ENCODE measurements around the gene FNBP1. TPM values are rescaled to one million over a fixed set of nuclear protein-coding genes. Genes with fewer than 3 reads are reported as not detected.

Gene FNBP1
- total RNA-seq, 1 donor from 2014 or later, result 63.5 TPM

DNA sequence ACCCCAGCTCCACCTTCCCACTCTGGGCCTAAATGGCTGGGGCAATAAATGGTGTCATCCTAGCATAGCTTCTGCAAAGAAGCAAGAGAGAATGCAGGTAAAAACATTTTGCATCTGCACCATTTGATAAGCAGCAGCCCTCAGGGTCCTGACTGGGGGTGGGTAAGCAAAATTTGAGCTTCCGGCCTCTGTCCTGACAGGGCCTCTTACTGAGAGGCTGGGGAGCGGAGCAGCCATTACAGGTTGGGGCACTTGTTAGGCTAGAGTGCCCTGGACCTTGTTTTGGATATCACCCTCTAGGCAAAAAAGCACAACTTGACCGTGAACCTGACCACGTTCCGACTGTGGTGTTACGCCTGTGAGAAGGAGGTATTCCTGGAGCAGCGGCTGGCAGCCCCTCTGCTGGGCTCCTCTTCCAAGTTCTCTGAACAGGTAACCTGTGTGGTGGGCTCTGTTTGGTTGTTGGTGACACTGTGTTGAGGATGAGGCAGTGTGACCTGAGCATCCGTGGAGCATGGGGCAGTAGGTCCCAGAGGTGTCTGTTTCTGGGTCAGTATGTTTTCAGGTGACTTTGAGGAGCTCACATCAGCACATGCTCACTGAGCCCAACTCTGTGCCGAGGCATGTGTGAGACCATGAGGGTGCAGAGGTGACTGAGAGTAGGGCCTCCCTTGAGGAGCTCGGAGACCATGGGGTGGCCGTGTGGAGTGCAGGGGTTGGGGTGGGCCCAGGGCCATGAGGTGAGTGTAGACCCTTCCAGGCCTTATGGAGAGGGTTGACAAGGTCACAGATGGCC lies 184.6 kb downstream of the FNBP1 start:
- Histone ChIP-seq H3K4me1 (ENCODE audit: insufficient read depth, low read length) (peaks cover 3% of the 10 kb centered on the region), H3K4me3 (ENCODE audit: insufficient read depth, low read depth, low read length) (no peak overlapping the region), H3K79me2 (ENCODE audit: insufficient read depth, low read length) (no peaks in the 10 kb centered on the region), H3K9me3 (ENCODE audit: insufficient read depth, low read depth, low read length) (no peaks in the 10 kb centered on the region), H3K27me3 (ENCODE audit: insufficient read depth, low read length) (no peaks in the 10 kb centered on the region), H3K9ac (ENCODE audit: low read length) (no peak overlapping the region), H2AFZ (ENCODE audit: low read depth, low read length) (no peak overlapping the region), H4K20me1 (ENCODE audit: insufficient read depth, low read length) (peaks cover 5% of the 10 kb centered on the region), H3K36me3 (ENCODE audit: insufficient read depth, low read length) (peaks cover 17% of the 10 kb centered on the region), H3K4me2 (ENCODE audit: low read length) (no peak overlapping the region), H3K27ac (ENCODE audit: low read depth, low read length) (no peak overlapping the region)
- Mint-ChIP-seq H3K36me3 (ENCODE audit: low read depth, unreplicated experiment) (peaks cover 29% of the 10 kb centered on the region), H3K4me1 (ENCODE audit: low read depth, unreplicated experiment) (peaks cover 1% of the 10 kb centered on the region), H3K27ac (ENCODE audit: unreplicated experiment) (no peak overlapping the region), H3K4me3 (ENCODE audit: unreplicated experiment) (no peak overlapping the region), H3K9me3 (ENCODE audit: unreplicated experiment) (no peaks in the 10 kb centered on the region), H3K27me3 (ENCODE audit: low read depth, unreplicated experiment) (no peaks in the 10 kb centered on the region)
- DNase-seq (ENCODE audit: low read depth) (no peak), FAIRE-seq (no peak)
- TF ChIP-seq, protein P1, sequence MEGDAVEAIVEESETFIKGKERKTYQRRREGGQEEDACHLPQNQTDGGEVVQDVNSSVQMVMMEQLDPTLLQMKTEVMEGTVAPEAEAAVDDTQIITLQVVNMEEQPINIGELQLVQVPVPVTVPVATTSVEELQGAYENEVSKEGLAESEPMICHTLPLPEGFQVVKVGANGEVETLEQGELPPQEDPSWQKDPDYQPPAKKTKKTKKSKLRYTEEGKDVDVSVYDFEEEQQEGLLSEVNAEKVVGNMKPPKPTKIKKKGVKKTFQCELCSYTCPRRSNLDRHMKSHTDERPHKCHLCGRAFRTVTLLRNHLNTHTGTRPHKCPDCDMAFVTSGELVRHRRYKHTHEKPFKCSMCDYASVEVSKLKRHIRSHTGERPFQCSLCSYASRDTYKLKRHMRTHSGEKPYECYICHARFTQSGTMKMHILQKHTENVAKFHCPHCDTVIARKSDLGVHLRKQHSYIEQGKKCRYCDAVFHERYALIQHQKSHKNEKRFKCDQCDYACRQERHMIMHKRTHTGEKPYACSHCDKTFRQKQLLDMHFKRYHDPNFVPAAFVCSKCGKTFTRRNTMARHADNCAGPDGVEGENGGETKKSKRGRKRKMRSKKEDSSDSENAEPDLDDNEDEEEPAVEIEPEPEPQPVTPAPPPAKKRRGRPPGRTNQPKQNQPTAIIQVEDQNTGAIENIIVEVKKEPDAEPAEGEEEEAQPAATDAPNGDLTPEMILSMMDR (IDR thresholded peaks at IDR 0.05; ENCODE audit: insufficient read depth, low read depth, low read length), result no peak
- TF ChIP-seq EZH2 (IDR thresholded peaks at IDR 0.05; ENCODE audit: insufficient read depth, low read length), result no peak

DNA sequence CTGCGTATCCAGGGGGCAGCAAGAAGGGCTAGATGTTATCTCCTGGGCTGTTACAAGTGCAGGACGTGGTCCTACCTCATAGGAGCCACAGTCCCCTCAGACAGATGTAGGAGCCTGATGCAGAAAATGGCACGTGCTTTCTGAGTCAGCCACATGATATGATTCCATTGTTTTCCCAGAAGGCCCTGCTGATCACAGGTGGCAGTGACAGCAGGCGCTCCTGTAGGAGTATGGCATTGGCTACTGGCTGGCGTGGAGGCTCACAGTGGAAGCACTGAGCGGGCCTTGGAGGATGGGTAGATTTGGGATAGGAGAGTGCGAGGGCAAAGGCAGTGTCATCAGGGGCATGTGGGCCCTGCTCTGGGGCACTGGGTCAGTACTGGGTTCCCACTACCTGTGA lies 185.8 kb downstream of the FNBP1 start:
- Mint-ChIP-seq H3K27me3 (ENCODE audit: low read depth, unreplicated experiment) (no peaks in the 10 kb centered on the region), H3K4me3 (ENCODE audit: unreplicated experiment) (no peak overlapping the region), H3K27ac (ENCODE audit: unreplicated experiment) (no peak overlapping the region), H3K36me3 (ENCODE audit: low read depth, unreplicated experiment) (peaks cover 31% of the 10 kb centered on the region), H3K9me3 (ENCODE audit: unreplicated experiment) (no peaks in the 10 kb centered on the region), H3K4me1 (ENCODE audit: low read depth, unreplicated experiment) (peaks cover 1% of the 10 kb centered on the region)
- H3K36me3 ChIP-seq (ENCODE audit: insufficient read depth, low read length), result peaks cover 21% of the 10 kb centered on the region
- H3K4me1 ChIP-seq (ENCODE audit: insufficient read depth, low read length), result no peaks in the 10 kb centered on the region
- no peak overlapping the region for H3K9ac ChIP-seq (ENCODE audit: low read length)
- no peak overlapping the region for H3K4me3 ChIP-seq (ENCODE audit: insufficient read depth, low read depth, low read length)
- H4K20me1 ChIP-seq (ENCODE audit: insufficient read depth, low read length), result peaks cover 9% of the 10 kb centered on the region
- no peaks in the 10 kb centered on the region for H3K79me2 ChIP-seq (ENCODE audit: insufficient read depth, low read length)
- DNase-seq (ENCODE audit: low read depth), result no peak
- TF ChIP-seq EZH2 (IDR thresholded peaks at IDR 0.05; ENCODE audit: insufficient read depth, low read length), result no peak
- TF ChIP-seq, protein P1 (IDR thresholded peaks at IDR 0.05; ENCODE audit: insufficient read depth, low read depth, low read length), result no peak
- H3K4me2 ChIP-seq (ENCODE audit: low read length), result no peak overlapping the region
- no peak overlapping the region for H3K27ac ChIP-seq (ENCODE audit: low read depth, low read length)
- FAIRE-seq, result no peak
- no peaks in the 10 kb centered on the region for H3K27me3 ChIP-seq (ENCODE audit: insufficient read depth, low read length)
- H3K9me3 ChIP-seq (ENCODE audit: insufficient read depth, low read depth, low read length), result no peaks in the 10 kb centered on the region
- H2AFZ ChIP-seq (ENCODE audit: low read depth, low read length), result no peak overlapping the region

DNA sequence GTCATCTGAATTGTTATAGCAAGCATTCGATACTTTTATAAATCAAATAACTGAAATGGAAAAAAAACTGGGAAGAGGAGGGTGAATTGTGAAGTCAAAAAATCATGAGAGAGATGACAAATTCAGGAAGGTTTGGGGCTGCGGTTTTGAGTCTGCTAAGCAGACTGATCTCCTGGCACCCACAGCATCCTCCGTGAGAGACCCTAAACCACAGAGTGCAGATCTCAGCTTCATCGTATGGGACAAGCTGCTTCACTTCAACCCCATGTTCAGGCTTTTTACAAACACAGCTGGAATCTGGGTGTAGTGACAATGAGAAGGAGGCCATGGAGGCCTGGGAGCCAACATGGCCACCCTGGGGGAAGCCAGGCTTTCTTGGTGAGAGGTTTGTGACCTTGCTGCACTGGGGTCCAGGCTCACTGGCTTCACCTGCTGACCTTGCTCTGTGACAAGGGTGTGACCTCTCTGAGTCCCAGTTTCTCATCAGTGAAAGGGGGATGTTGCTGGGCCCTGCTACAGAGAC lies 188.3 kb downstream of the FNBP1 start:
- no peaks in the 10 kb centered on the region for H3K4me1 Mint-ChIP-seq (ENCODE audit: low read depth, unreplicated experiment)
- H3K4me2 ChIP-seq (ENCODE audit: low read length), result no peak overlapping the region
- no peaks in the 10 kb centered on the region for H3K27me3 Mint-ChIP-seq (ENCODE audit: low read depth, unreplicated experiment)
- peaks cover 17% of the 10 kb centered on the region for H4K20me1 ChIP-seq (ENCODE audit: insufficient read depth, low read length)
- peaks cover 6% of the 10 kb centered on the region for H3K4me1 ChIP-seq (ENCODE audit: insufficient read depth, low read length)
- H3K79me2 ChIP-seq (ENCODE audit: insufficient read depth, low read length), result no peaks in the 10 kb centered on the region
- no peak for DNase-seq (ENCODE audit: low read depth)
- peaks cover 38% of the 10 kb centered on the region for H3K36me3 Mint-ChIP-seq (ENCODE audit: low read depth, unreplicated experiment)
- peaks cover 21% of the 10 kb centered on the region for H3K36me3 ChIP-seq (ENCODE audit: insufficient read depth, low read length)
- no peak overlapping the region for H3K4me3 ChIP-seq (ENCODE audit: insufficient read depth, low read depth, low read length)
- no peak for TF ChIP-seq EZH2 (IDR thresholded peaks at IDR 0.05; ENCODE audit: insufficient read depth, low read length)
- TF ChIP-seq, protein P1 (IDR thresholded peaks at IDR 0.05; ENCODE audit: insufficient read depth, low read depth, low read length), result no peak
- H3K9me3 ChIP-seq (ENCODE audit: insufficient read depth, low read depth, low read length), result no peaks in the 10 kb centered on the region
- no peak for FAIRE-seq
- H3K9me3 Mint-ChIP-seq (ENCODE audit: unreplicated experiment), result no peaks in the 10 kb centered on the region
- no peak overlapping the region for H3K27ac Mint-ChIP-seq (ENCODE audit: unreplicated experiment)
- H3K27ac ChIP-seq (ENCODE audit: low read depth, low read length), result no peak overlapping the region
- no peaks in the 10 kb centered on the region for H3K27me3 ChIP-seq (ENCODE audit: insufficient read depth, low read length)
- no peak overlapping the region for H3K9ac ChIP-seq (ENCODE audit: low read length)
- H3K4me3 Mint-ChIP-seq (ENCODE audit: unreplicated experiment), result no peak overlapping the region
- no peak overlapping the region for H2AFZ ChIP-seq (ENCODE audit: low read depth, low read length)
